Ovary (tissue), 3 donors: Measurements from ENCODE around the gene HIVEP3.

Source experiments
- CTCF ChIP-seq, 3 donors: fragments of 450-650 bp in 2 of 3; fragments of 200-600 bp in 1 of 3; IDR thresholded peaks; one replicate each; pipeline versions ENCODE4 v1.5.1 to v1.8.0; 2016 to 2022; ENCODE audit warnings: antibody characterized with exemption in 3 of 3, mild to moderate bottlenecking in 1 of 3
- EP300 ChIP-seq: sonication (generic); formaldehyde crosslinking; IDR thresholded peaks from one replicate; pipeline ENCODE4 v1.6.1; 2017; ENCODE audit warnings: antibody characterized with exemption
- POLR2A ChIP-seq: fragments of 450-650 bp; IDR thresholded peaks from one replicate; pipeline ENCODE4 v1.6.1; 2017; ENCODE audit warnings: antibody characterized with exemption, mild to moderate bottlenecking, moderate library complexity
- donor health status: DM: no; HTN: no; CAD: no.

- TF ChIP-seq CTCF (IDR thresholded peaks at IDR 0.05) (no peak), POLR2A (no peak), EP300 (no peak)
Measured at GRCh38 chr1:41621791-41622190, 296.9 kb downstream of the HIVEP3 start.
